SK-N-SH (cell line): ENCODE data around the gene SYNE3. TPM values are rescaled to one million over a fixed set of nuclear protein-coding genes. Genes with fewer than 3 reads are reported as not detected.
A peak's percentile ranks its signal among the peaks of the same experiment; 100 is the strongest.

Experiments used
- CTCF ChIA-PET: fragments of 300-600, 350-600 bp; formaldehyde crosslinking; extraction: SDS; loops from one replicate; lab custom pipeline; 2021; lab: Yijun Ruan, JAX
- POLR2A ChIA-PET: fragments of 350-600 bp; sonication (Branson Sonifier 250); formaldehyde crosslinking; extraction: SDS; loops from one replicate; lab custom pipeline; 2020; ENCODE audit warnings: antibody characterized with exemption, inconsistent platforms; lab: Yijun Ruan, JAX
- DNase-seq: peaks from one replicate; pipeline ENCODE4 v3.0.0; 2012
- H2AFZ ChIP-seq: fragments of 200-600 bp; sonication (generic); 2 replicates; pipeline ENCODE4 v1.8.1; 2016; ENCODE audit warnings: antibody characterized with exemption, mild to moderate bottlenecking, low read depth
- H3F3A ChIP-seq: fragments of 200-600 bp; sonication (generic); replicated peaks from 2 replicates; pipeline ENCODE3; 2016; ENCODE audit warnings: antibody characterized with exemption, mild to moderate bottlenecking; ENCODE audit not compliant: insufficient read depth
- H3K27ac ChIP-seq, 2 experiments: fragments of 200-500 bp in 1 of 2; fragments of 200-600 bp in 1 of 2; sonication (Bioruptor generic) in 1 of 2; sonication (generic), shearing (Covaris generic) in 1 of 2; 2 replicates each; pipeline versions ENCODE4 v1.5.1 to v1.6.1; 2014 to 2016; ENCODE audit warnings: low read depth in 2 of 2, inconsistent platforms in 1 of 2, low read length in 1 of 2, mild to moderate bottlenecking in 1 of 2, mixed read lengths in 1 of 2
- H3K27me3 ChIP-seq: fragments of 200-600 bp; sonication (generic), shearing (Covaris generic); 2 replicates; pipeline ENCODE4 v1.6.1; 2016; ENCODE audit warnings: mixed run types; ENCODE audit not compliant: insufficient read depth
- H3K36me3 ChIP-seq, 2 experiments: fragments of 200-500 bp in 1 of 2; fragments of 200-600 bp in 1 of 2; sonication (Bioruptor generic) in 1 of 2; sonication (generic) in 1 of 2; replicated peaks in 1 of 2; 2 replicates each; pipeline versions ENCODE3 to v1.5.1; 2014 to 2016; ENCODE audit warnings: low read length in 1 of 2, mild to moderate bottlenecking in 1 of 2; ENCODE audit not compliant: insufficient read depth in 2 of 2, control insufficient read depth in 1 of 2
- H3K4me1 ChIP-seq, 2 experiments: fragments of 200-500 bp in 1 of 2; fragments of 200-600 bp in 1 of 2; sonication (Bioruptor generic) in 1 of 2; sonication (generic), shearing (Covaris generic) in 1 of 2; 2 replicates each; pipeline versions ENCODE4 v1.5.1 to v1.6.1; 2014 to 2016; ENCODE audit warnings: low read depth in 1 of 2, low read length in 1 of 2, mixed run types in 1 of 2; ENCODE audit not compliant: insufficient read depth in 2 of 2, control insufficient read depth in 1 of 2
- H3K4me2 ChIP-seq: fragments of 200-600 bp; sonication (generic), shearing (Covaris generic); 2 replicates; pipeline ENCODE4 v1.6.1; 2017; ENCODE audit warnings: mixed run types
- H3K4me3 ChIP-seq, 2 experiments: fragments of 200-500 bp in 1 of 2; fragments of 200-600 bp in 1 of 2; sonication (Bioruptor generic) in 1 of 2; sonication (generic), shearing (Covaris generic) in 1 of 2; 2 replicates each; pipeline versions ENCODE4 v1.5.1 to v1.8.1; 2014 to 2016; ENCODE audit warnings: low read depth in 2 of 2, inconsistent platforms in 1 of 2, low read length in 1 of 2, mild to moderate bottlenecking in 1 of 2, mixed read lengths in 1 of 2, moderate library complexity in 1 of 2
- H3K79me2 ChIP-seq: fragments of 200-600 bp; sonication (generic); 2 replicates; pipeline ENCODE4 v1.8.1; 2017; ENCODE audit warnings: mild to moderate bottlenecking; ENCODE audit not compliant: insufficient read depth
- H3K9ac ChIP-seq: fragments of 200-600 bp; sonication (generic); 2 replicates; pipeline ENCODE4 v1.6.1; 2017; ENCODE audit warnings: mixed run types
- H3K9me2 ChIP-seq: fragments of 200-600 bp; sonication (generic); 2 replicates; pipeline ENCODE4 v1.6.1; 2017; ENCODE audit warnings: mixed run types
- H3K9me3 ChIP-seq: fragments of 200-600 bp; sonication (generic); 2 replicates; pipeline ENCODE4 v1.6.1; 2017; ENCODE audit warnings: mixed run types, mild to moderate bottlenecking, moderate library complexity
- H4K20me1 ChIP-seq: fragments of 200-600 bp; sonication (generic); 2 replicates; pipeline ENCODE4 v1.6.1; 2017; ENCODE audit warnings: mild to moderate bottlenecking, mixed run types; ENCODE audit not compliant: insufficient read depth
- CTCF ChIP-seq: fragments of 200-600 bp; sonication (generic); IDR thresholded peaks from 2 replicates; pipeline ENCODE4 v1.6.1; 2017; ENCODE audit warnings: antibody characterized with exemption, mild to moderate bottlenecking, moderate library complexity
- ELF1 ChIP-seq: IDR thresholded peaks from 2 replicates; pipeline ENCODE4 v1.4.0; 2012
- EP300 ChIP-seq, 2 experiments: IDR thresholded peaks; 2 replicates each; pipeline versions ENCODE4 v1.4.0 to v1.6.1; 2012; ENCODE audit warnings: borderline replicate concordance in 1 of 2, low read depth in 1 of 2, low read length in 1 of 2
- FOSL2 ChIP-seq: IDR thresholded peaks from 2 replicates; pipeline ENCODE4 v1.4.0; 2012; ENCODE audit warnings: low read depth, mild to moderate bottlenecking, moderate library complexity, borderline replicate concordance
- FOXJ3 ChIP-seq: sonication (generic); formaldehyde crosslinking; IDR thresholded peaks from 2 replicates; pipeline ENCODE4 v1.5.1; 2020; ENCODE audit warnings: mild to moderate bottlenecking, missing genetic modification reagents
- JUND ChIP-seq: IDR thresholded peaks from 2 replicates; pipeline ENCODE4 v1.4.0; 2012
- MEF2A ChIP-seq: IDR thresholded peaks from 2 replicates; pipeline ENCODE4 v1.4.0; 2012; ENCODE audit warnings: low read depth, borderline replicate concordance
- RAD21 ChIP-seq: IDR thresholded peaks from 2 replicates; pipeline ENCODE4 v1.6.1; 2012; ENCODE audit warnings: mild to moderate bottlenecking, low read length
- RCOR1 ChIP-seq: fragments of 150-350 bp; IDR thresholded peaks from 2 replicates; pipeline ENCODE4 v1.6.1; 2017; ENCODE audit warnings: antibody characterized with exemption, low read length
- RXRA ChIP-seq: IDR thresholded peaks from 2 replicates; pipeline ENCODE4 v1.4.0; 2012; ENCODE audit warnings: low read depth, mild to moderate bottlenecking, borderline replicate concordance
- SIN3A ChIP-seq: IDR thresholded peaks from 2 replicates; pipeline ENCODE4 v1.6.1; 2012; ENCODE audit warnings: low read depth, mild to moderate bottlenecking, low read length, moderate library complexity, borderline replicate concordance
- USF2 ChIP-seq: fragments of 150-350 bp; IDR thresholded peaks from 2 replicates; pipeline ENCODE4 v1.6.1; 2017; ENCODE audit warnings: antibody characterized with exemption, low read length, low read depth, borderline replicate concordance
- YY1 ChIP-seq: IDR thresholded peaks from 2 replicates; pipeline ENCODE4 v1.4.0; 2012; ENCODE audit warnings: low read depth, mild to moderate bottlenecking
- ZBTB33 ChIP-seq: IDR thresholded peaks from 2 replicates; pipeline ENCODE4 v1.4.0; 2012; ENCODE audit warnings: low read depth, borderline replicate concordance
- WGBS: methylation state at CpG from one replicate; pipeline ENCODE4 v1.1.6; 2017; ENCODE audit warnings: low lambda C conversion rate; 5-methylcytosine and 5-hydroxymethylcytosine counted together
- polyA plus RNA-seq, 3 experiments: library from polyadenylated mRNA; depleted of rRNA; stranded (reverse); fragments of >200 nt; gene quantifications; 2 replicates each; pipeline ENCODE4 v1.2.3, GENCODE V29; 2012
- TF ChIP-seq, protein P1 (sequence below): IDR thresholded peaks from 2 replicates; pipeline ENCODE4 v1.4.0; 2012; ENCODE audit warnings: low read depth
- TF ChIP-seq, protein P2 (sequence below): IDR thresholded peaks from 2 replicates; pipeline ENCODE4 v1.4.0; 2012; ENCODE audit warnings: low read depth, borderline replicate concordance
- TF ChIP-seq, protein P3 (sequence below): fragments of 150-350 bp; IDR thresholded peaks from 2 replicates; pipeline ENCODE4 v1.6.1; 2016; ENCODE audit warnings: mild to moderate bottlenecking, low read depth, low read length

The SYNE3 gene
- polyA plus RNA-seq, 1 of the 3 experiments (the other 2 are of a cell fraction) = 2.0 TPM

DNA sequence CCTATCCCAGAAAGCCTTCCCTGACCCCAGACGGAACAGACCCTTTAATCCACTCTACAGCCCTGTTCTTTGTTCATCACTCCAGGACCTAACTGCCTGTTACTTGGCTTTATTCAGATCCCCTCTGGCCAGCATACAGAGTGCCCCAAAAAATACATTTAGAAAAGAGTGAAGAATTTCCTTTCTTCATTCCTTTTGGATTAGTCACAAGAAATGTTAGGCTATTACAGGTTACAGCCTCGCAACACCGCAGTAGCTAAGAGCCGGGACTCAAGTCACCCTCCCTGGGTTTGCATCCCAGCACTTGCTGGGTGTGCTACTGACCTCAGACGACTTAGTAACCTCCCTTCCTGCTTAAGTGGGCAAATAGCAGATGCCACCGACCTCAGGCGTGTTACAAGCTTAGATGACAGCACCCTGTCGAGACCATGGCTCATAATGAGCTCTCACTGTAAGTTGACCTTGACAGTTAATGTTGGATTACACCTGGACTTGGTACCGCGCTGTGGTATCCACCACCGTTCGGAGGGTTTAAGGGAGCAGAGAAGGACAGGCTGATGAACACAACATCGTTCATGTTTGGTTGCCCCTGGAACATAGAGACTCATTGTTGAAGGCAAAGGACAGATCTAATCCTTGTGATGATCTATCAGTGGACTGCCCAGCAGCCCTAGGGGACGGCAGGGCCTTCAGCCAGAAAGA is 31.3 kb upstream of the SYNE3 start:
- H3F3A ChIP-seq = peaks cover 22% of the 10 kb centered on the region
- peaks cover 16% of the 10 kb centered on the region for H3K79me2 ChIP-seq
- CTCF ChIA-PET = interaction anchor here (1.4 to 1.9 kb wide), 3 partner anchors 10 to 551 kb away, joined by 4 to 6 read pairs (median 4); no protein-coding TSS in a partner anchor
- H4K20me1 ChIP-seq = no peaks in the 10 kb centered on the region
- POLR2A ChIA-PET = no interaction called here
- H3K27ac ChIP-seq = peak overlapping the region in 1 of 2 experiments; percentile 98; a peak in 2 of 4 replicates
- H2AFZ ChIP-seq = no peak overlapping the region
- no peak for DNase-seq
- no peaks in the 10 kb centered on the region for H3K9me2 ChIP-seq
- peaks cover 0 to 10% of the 10 kb centered on the region in 2 experiments; a peak in 3 of 4 replicates for H3K4me1 ChIP-seq
- TF ChIP-seq ELF1 (no peak), ZBTB33 (no peak), USF2 (no peak), FOXJ3 (CRISPR knock-in tag) (no peak), RCOR1 (no peak), FOSL2 (peak; percentile 44; the same call in 1 of the 2 replicates), MEF2A (no peak), JUND (peak; percentile 44; the same call in 1 of the 2 replicates), RXRA (no peak), RAD21 (no peak), CTCF (no peak), EP300 (IDR thresholded peaks at IDR 0.05; ENCODE audit: borderline replicate concordance in 1 of 2, low read depth in 1 of 2, low read length in 1 of 2) (no peak), SIN3A (no peak), YY1 (no peak)
- TF ChIP-seq, protein P1, sequence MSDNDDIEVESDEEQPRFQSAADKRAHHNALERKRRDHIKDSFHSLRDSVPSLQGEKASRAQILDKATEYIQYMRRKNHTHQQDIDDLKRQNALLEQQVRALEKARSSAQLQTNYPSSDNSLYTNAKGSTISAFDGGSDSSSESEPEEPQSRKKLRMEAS = no peak
- TF ChIP-seq, protein P2, sequence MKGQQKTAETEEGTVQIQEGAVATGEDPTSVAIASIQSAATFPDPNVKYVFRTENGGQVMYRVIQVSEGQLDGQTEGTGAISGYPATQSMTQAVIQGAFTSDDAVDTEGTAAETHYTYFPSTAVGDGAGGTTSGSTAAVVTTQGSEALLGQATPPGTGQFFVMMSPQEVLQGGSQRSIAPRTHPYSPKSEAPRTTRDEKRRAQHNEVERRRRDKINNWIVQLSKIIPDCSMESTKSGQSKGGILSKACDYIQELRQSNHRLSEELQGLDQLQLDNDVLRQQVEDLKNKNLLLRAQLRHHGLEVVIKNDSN = no peak
- TF ChIP-seq, protein P3, sequence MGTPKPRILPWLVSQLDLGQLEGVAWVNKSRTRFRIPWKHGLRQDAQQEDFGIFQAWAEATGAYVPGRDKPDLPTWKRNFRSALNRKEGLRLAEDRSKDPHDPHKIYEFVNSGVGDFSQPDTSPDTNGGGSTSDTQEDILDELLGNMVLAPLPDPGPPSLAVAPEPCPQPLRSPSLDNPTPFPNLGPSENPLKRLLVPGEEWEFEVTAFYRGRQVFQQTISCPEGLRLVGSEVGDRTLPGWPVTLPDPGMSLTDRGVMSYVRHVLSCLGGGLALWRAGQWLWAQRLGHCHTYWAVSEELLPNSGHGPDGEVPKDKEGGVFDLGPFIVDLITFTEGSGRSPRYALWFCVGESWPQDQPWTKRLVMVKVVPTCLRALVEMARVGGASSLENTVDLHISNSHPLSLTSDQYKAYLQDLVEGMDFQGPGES = no peak
- TF ChIP-seq, all 33 proteins: peak for 2
- no peak overlapping the region for H3K4me3 ChIP-seq
- peaks cover 9% of the 10 kb centered on the region; the same call in 1 of the 2 replicates for H3K9me3 ChIP-seq
- H3K27me3 ChIP-seq = no peaks in the 10 kb centered on the region
- H3K9ac ChIP-seq = no peak overlapping the region
- peaks cover 17 to 26% of the 10 kb centered on the region in 2 experiments for H3K36me3 ChIP-seq
- WGBS = 68% methylated on average over 13 of the region's 14 CpGs
- H3K4me2 ChIP-seq = peak overlapping the region; percentile 29; the same call in 1 of the 2 replicates
